ENCODE measurements around the gene SLC34A3.

DNA sequence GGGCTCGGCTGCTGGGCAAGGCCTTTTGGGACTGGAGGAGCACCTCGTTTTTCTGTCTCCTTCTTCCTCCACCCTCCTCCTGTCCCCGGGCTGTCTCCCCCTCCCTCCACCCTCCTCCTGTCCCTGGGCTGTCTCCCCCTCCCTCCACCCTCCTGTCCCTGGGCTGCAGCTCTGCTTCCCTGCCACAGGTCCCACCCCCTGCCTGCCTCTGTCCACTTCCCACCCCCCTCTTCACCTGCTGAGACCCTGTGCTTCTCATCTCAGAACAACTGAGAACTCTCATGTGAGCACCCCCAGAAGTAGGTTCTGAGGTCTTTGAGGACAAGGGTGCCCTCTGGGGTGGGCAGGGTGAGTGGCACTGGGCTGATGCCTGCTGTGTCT, 41.0 kb downstream of the SLC34A3 start:
- TF ChIP-seq, protein P1, sequence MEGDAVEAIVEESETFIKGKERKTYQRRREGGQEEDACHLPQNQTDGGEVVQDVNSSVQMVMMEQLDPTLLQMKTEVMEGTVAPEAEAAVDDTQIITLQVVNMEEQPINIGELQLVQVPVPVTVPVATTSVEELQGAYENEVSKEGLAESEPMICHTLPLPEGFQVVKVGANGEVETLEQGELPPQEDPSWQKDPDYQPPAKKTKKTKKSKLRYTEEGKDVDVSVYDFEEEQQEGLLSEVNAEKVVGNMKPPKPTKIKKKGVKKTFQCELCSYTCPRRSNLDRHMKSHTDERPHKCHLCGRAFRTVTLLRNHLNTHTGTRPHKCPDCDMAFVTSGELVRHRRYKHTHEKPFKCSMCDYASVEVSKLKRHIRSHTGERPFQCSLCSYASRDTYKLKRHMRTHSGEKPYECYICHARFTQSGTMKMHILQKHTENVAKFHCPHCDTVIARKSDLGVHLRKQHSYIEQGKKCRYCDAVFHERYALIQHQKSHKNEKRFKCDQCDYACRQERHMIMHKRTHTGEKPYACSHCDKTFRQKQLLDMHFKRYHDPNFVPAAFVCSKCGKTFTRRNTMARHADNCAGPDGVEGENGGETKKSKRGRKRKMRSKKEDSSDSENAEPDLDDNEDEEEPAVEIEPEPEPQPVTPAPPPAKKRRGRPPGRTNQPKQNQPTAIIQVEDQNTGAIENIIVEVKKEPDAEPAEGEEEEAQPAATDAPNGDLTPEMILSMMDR (conservative IDR thresholded peaks at IDR 0.05; ENCODE audit: low read depth, low read length) = no peak
- TF ChIP-seq EZH2 (IDR thresholded peaks at IDR 0.05; ENCODE audit: borderline replicate concordance, low read depth, low read length, poor library complexity, severe bottlenecking) = no peak

Measured in A673 (cell line).